Neural progenitor cell (in vitro differentiated cells): Measurements from ENCODE around the gene BRD1. TPM values are rescaled to one million over a fixed set of nuclear protein-coding genes. Genes with fewer than 3 reads are reported as not detected.

Source experiments
- DNase-seq: peaks from one replicate; pipeline ENCODE4 v3.0.0-alpha.2; 2016; ENCODE audit warnings: low spot score
- H2AFZ ChIP-seq: fragments of 200-600 bp; sonication (generic); replicated peaks from 2 replicates; pipeline ENCODE4 v1.6.1; 2016; ENCODE audit warnings: antibody characterized with exemption
- H3F3A ChIP-seq: fragments of 200-600 bp; sonication (generic); 2 replicates; pipeline ENCODE4 v1.6.1; 2016; ENCODE audit warnings: antibody characterized with exemption, low read depth
- H3K27ac ChIP-seq: fragments of 200-600 bp; sonication (generic); 2 replicates; pipeline ENCODE4 v1.5.1; 2016; ENCODE audit warnings: mild to moderate bottlenecking
- H3K27me3 ChIP-seq: fragments of 200-600 bp; sonication (generic); 2 replicates; pipeline ENCODE4 v1.6.1; 2016; ENCODE audit warnings: mild to moderate bottlenecking, moderate library complexity
- H3K36me3 ChIP-seq: fragments of 200-600 bp; sonication (generic); 2 replicates; pipeline ENCODE4 v1.5.1; 2016
- H3K4me1 ChIP-seq: fragments of 200-600 bp; sonication (generic); 2 replicates; pipeline ENCODE4 v1.6.1; 2016; ENCODE audit warnings: mixed run types
- H3K4me2 ChIP-seq: fragments of 200-600 bp; sonication (generic); 2 replicates; pipeline ENCODE4 v1.6.1; 2016
- H3K4me3 ChIP-seq: fragments of 200-600 bp; sonication (generic); 2 replicates; pipeline ENCODE4 v1.5.1; 2016
- H3K79me2 ChIP-seq: fragments of 200-600 bp; sonication (generic); 2 replicates; pipeline ENCODE4 v1.6.1; 2016; ENCODE audit warnings: low read depth
- H3K9ac ChIP-seq: fragments of 200-600 bp; sonication (generic); 2 replicates; pipeline ENCODE4 v1.6.1; 2016
- H3K9me3 ChIP-seq: fragments of 200-600 bp; sonication (generic); 2 replicates; pipeline ENCODE4 v1.5.1; 2016; ENCODE audit warnings: low read depth
- H4K20me1 ChIP-seq: fragments of 200-600 bp; sonication (generic); 2 replicates; pipeline ENCODE4 v1.6.1; 2016; ENCODE audit warnings: low read depth
- H3K27ac Mint-ChIP-seq: 3 replicates; pipeline ENCODE4 v1.8.0; 2021; ENCODE audit warnings: mixed read lengths
- H3K27me3 Mint-ChIP-seq: 2 replicates; pipeline ENCODE4 v1.8.0; 2022; ENCODE audit warnings: low read depth, mild to moderate bottlenecking, inconsistent platforms, moderate library complexity, mixed read lengths; ENCODE audit not compliant: insufficient read depth
- H3K36me3 Mint-ChIP-seq: 3 replicates; pipeline ENCODE4 v1.8.0; 2021; ENCODE audit warnings: mixed read lengths
- H3K4me1 Mint-ChIP-seq: 3 replicates; pipeline ENCODE4 v1.8.0; 2021; ENCODE audit warnings: mixed read lengths
- H3K4me3 Mint-ChIP-seq: 3 replicates; pipeline ENCODE4 v1.8.0; 2021; ENCODE audit warnings: mild to moderate bottlenecking, moderate library complexity, mixed read lengths
- H3K9me3 Mint-ChIP-seq: 3 replicates; pipeline ENCODE4 v1.8.0; 2020; ENCODE audit warnings: mixed read lengths
- CTCF ChIP-seq: fragments of 200-600 bp; sonication (generic); IDR thresholded peaks from 2 replicates; pipeline ENCODE4 v1.5.1; 2017; ENCODE audit warnings: antibody characterized with exemption, mild to moderate bottlenecking
- EZH2 ChIP-seq: fragments of 200-600 bp; sonication (generic); IDR thresholded peaks from 2 replicates; pipeline ENCODE4 v1.6.1; 2017; ENCODE audit warnings: antibody characterized with exemption, mild to moderate bottlenecking, moderate library complexity
- EZH2phosphoT487 ChIP-seq: fragments of 200-600 bp; sonication (generic); IDR thresholded peaks from 2 replicates; pipeline ENCODE4 v1.6.1; 2017; ENCODE audit warnings: antibody characterized with exemption
- total RNA-seq: library from RNA; depleted of rRNA; stranded (reverse); fragments of >200 nt; gene quantifications from 2 replicates; pipeline ENCODE4 v1.2.3, GENCODE V29; 2015; ENCODE audit warnings: low replicate concordance

BRD1 gene
- total RNA-seq, 1 donor from 2014 or later: 31.2 TPM

- Histone ChIP-seq H4K20me1 (peaks cover 21% of the 10 kb centered on the region), H3K79me2 (no peaks in the 10 kb centered on the region), H3K27ac (no peak overlapping the region), H3K36me3 (no peaks in the 10 kb centered on the region), H3K4me2 (peak overlapping the region; percentile 77), H3K9ac (no peak overlapping the region), H3K27me3 (peaks cover 98% of the 10 kb centered on the region), H3K9me3 (no peaks in the 10 kb centered on the region), H3K4me3 (peak overlapping the region; percentile 44), H3F3A (no peaks in the 10 kb centered on the region), H2AFZ (no peak overlapping the region), H3K4me1 (peaks cover 18% of the 10 kb centered on the region)
- Mint-ChIP-seq H3K27ac (no peak overlapping the region), H3K27me3 (peaks cover 65% of the 10 kb centered on the region), H3K4me1 (no peaks in the 10 kb centered on the region), H3K4me3 (peak overlapping the region; percentile 69), H3K36me3 (no peaks in the 10 kb centered on the region), H3K9me3 (peaks cover 2% of the 10 kb centered on the region)
- no peak for TF ChIP-seq CTCF
- TF ChIP-seq EZH2: peak; percentile 98
- TF ChIP-seq EZH2phosphoT487: peak; percentile 97
- DNase-seq: peak; percentile 28
Measured at GRCh38 chr22:49847751-49848689, 20.3 kb upstream of the BRD1 start.

- Mint-ChIP-seq H3K27me3 (peaks cover 47% of the 10 kb centered on the region), H3K27ac (no peak overlapping the region), H3K9me3 (peaks cover 2% of the 10 kb centered on the region), H3K4me1 (no peaks in the 10 kb centered on the region), H3K36me3 (no peaks in the 10 kb centered on the region), H3K4me3 (no peak overlapping the region)
- TF ChIP-seq CTCF (no peak), EZH2 (peak; percentile 16)
- Histone ChIP-seq H3K36me3 (no peaks in the 10 kb centered on the region), H2AFZ (no peak overlapping the region), H3K4me2 (no peak overlapping the region), H3K27me3 (peaks cover 82% of the 10 kb centered on the region), H3K4me3 (no peak overlapping the region), H4K20me1 (peaks cover 21% of the 10 kb centered on the region), H3K9me3 (no peaks in the 10 kb centered on the region), H3K4me1 (peaks cover 18% of the 10 kb centered on the region), H3F3A (no peaks in the 10 kb centered on the region), H3K27ac (no peak overlapping the region), H3K9ac (no peak overlapping the region), H3K79me2 (no peaks in the 10 kb centered on the region)
- no peak for DNase-seq
Measured at GRCh38 chr22:49845666-49846459, 18.2 kb upstream of the BRD1 start.

- Histone ChIP-seq H4K20me1 (peaks cover 16% of the 10 kb centered on the region), H3K79me2 (no peaks in the 10 kb centered on the region), H3K27me3 (peaks cover 76% of the 10 kb centered on the region), H3K27ac (no peak overlapping the region), H3K4me1 (peaks cover 18% of the 10 kb centered on the region), H3K9ac (no peak overlapping the region), H3F3A (no peaks in the 10 kb centered on the region), H3K36me3 (no peaks in the 10 kb centered on the region), H2AFZ (no peak overlapping the region), H3K4me2 (no peak overlapping the region), H3K9me3 (no peaks in the 10 kb centered on the region), H3K4me3 (no peak overlapping the region)
- H3K36me3 Mint-ChIP-seq: no peaks in the 10 kb centered on the region
- peaks cover 2% of the 10 kb centered on the region for H3K9me3 Mint-ChIP-seq
- no peaks in the 10 kb centered on the region for H3K4me1 Mint-ChIP-seq
- H3K27me3 Mint-ChIP-seq: peaks cover 42% of the 10 kb centered on the region
- no peak for TF ChIP-seq CTCF
- TF ChIP-seq EZH2phosphoT487: no peak
- no peak for TF ChIP-seq EZH2
- no peak overlapping the region for H3K27ac Mint-ChIP-seq
- no peak overlapping the region for H3K4me3 Mint-ChIP-seq
- no peak for DNase-seq
Measured at GRCh38 chr22:49845241-49845640, 17.6 kb upstream of the BRD1 start.
